Upper lobe of right lung (tissue), 1 donor: ENCODE data around the gene CX3CL1. TPM values are rescaled to one million over a fixed set of nuclear protein-coding genes. Genes with fewer than 3 reads are reported as not detected.

Experiments
- ATAC-seq: fragments of 200-7000 bp; cut with Tn5 transposase; one replicate; pipeline ENCODE4 v1.9.1; 2020; ENCODE audit warnings: mild to moderate bottlenecking, moderate library complexity
- DNase-seq: peaks from one replicate; pipeline ENCODE4 v3.0.0-alpha.2; 2020
- H3K27ac ChIP-seq: fragments of 200-600 bp; one replicate; pipeline ENCODE4 v1.8.0; 2022
- H3K27me3 ChIP-seq: fragments of 200-600 bp; one replicate; pipeline ENCODE4 v1.8.0; 2022; ENCODE audit warnings: mild to moderate bottlenecking
- H3K36me3 ChIP-seq: fragments of 200-600 bp; one replicate; pipeline ENCODE4 v1.8.0; 2022
- H3K4me1 ChIP-seq: fragments of 200-600 bp; one replicate; pipeline ENCODE4 v1.8.0; 2022
- H3K4me3 ChIP-seq: fragments of 200-600 bp; one replicate; pipeline ENCODE4 v1.8.0; 2022; ENCODE audit warnings: mild to moderate bottlenecking
- H3K9me3 ChIP-seq: fragments of 200-600 bp; one replicate; pipeline ENCODE4 v1.8.0; 2022
- intact Hi-C: fragments of 100-400 bp; cut with DNase I; formaldehyde crosslinking; loops from one replicate; pipeline ENCODE4 v1.11.0; 2022
- total RNA-seq: library from RNA; stranded (reverse); fragmentation: NEBNext Ultra II Directional; extraction: Animal tissue kit (Norgen Biotek cat#: 25700); gene quantifications from one replicate; pipeline ENCODE4 v1.2.1, GENCODE V29; 2021
- TF ChIP-seq, protein P1 (sequence below): fragments of 200-600 bp; IDR thresholded peaks from one replicate; pipeline ENCODE4 v1.8.0; 2022; ENCODE audit warnings: antibody characterized with exemption
- donor health status: DM: no; HTN: yes; CAD: no; lungs with severe emphysema.

CX3CL1 gene
- total RNA-seq, 1 donor from 2014 or later = 47.5 TPM

DNA sequence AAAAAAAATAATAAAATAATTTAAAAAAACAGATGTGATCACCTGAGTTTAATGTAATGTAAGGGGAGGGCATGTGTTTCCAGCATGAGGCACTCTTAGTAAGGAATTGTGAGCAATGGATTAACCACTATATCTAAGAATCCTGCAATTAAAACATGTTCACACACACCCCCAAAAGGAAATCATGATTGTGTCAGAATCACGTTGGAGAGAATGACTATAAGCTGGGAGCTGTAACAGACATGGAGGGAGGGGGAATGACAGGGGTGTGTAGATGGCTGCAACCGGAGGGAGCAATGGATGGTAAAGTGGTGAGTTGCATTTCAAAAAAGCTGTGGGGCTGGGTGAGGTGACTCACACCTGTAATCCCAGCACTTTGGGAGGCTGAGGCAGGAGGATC, 27.3 kb upstream of the CX3CL1 start:
- no peak overlapping the region for H3K4me3 ChIP-seq
- H3K4me1 ChIP-seq = peaks cover 19% of the 10 kb centered on the region
- H3K36me3 ChIP-seq = no peaks in the 10 kb centered on the region
- H3K9me3 ChIP-seq = no peaks in the 10 kb centered on the region
- no peak for ATAC-seq
- H3K27me3 ChIP-seq = no peaks in the 10 kb centered on the region
- intact Hi-C loops = no loop called here
- TF ChIP-seq, protein P1, sequence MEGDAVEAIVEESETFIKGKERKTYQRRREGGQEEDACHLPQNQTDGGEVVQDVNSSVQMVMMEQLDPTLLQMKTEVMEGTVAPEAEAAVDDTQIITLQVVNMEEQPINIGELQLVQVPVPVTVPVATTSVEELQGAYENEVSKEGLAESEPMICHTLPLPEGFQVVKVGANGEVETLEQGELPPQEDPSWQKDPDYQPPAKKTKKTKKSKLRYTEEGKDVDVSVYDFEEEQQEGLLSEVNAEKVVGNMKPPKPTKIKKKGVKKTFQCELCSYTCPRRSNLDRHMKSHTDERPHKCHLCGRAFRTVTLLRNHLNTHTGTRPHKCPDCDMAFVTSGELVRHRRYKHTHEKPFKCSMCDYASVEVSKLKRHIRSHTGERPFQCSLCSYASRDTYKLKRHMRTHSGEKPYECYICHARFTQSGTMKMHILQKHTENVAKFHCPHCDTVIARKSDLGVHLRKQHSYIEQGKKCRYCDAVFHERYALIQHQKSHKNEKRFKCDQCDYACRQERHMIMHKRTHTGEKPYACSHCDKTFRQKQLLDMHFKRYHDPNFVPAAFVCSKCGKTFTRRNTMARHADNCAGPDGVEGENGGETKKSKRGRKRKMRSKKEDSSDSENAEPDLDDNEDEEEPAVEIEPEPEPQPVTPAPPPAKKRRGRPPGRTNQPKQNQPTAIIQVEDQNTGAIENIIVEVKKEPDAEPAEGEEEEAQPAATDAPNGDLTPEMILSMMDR = no peak
- no peak overlapping the region for H3K27ac ChIP-seq
- DNase-seq = no peak

DNA sequence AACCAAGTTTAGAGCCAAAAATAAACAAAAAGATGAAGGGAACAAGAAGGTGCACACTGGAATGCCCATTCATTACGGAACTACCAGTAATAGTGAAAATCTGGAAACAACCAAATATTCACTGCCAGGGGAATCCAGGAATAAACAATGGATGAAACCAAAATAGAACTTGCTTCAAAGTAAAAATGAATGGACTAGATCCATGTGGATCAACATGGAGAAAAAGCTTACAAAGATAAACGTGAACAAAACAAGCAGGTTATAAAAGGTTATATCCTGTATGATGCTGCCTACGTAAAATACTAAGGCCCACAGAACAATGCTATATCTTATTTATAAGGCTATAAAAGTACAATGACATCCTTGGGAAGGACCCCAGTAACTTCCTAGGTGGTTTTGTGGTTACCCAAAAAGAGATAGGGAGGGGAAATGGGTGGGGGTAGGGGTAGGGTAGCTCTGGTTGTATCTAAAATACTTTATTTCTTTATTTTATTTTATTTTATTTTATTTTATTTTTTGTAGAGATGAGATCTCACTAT, 26.6 kb upstream of the CX3CL1 start:
- no peak for DNase-seq
- no peaks in the 10 kb centered on the region for H3K9me3 ChIP-seq
- intact Hi-C loops = no loop called here
- H3K27ac ChIP-seq = no peak overlapping the region
- TF ChIP-seq, protein P1 = no peak
- H3K27me3 ChIP-seq = no peaks in the 10 kb centered on the region
- peaks cover 14% of the 10 kb centered on the region for H3K4me1 ChIP-seq
- no peak overlapping the region for H3K4me3 ChIP-seq
- ATAC-seq = no peak
- no peaks in the 10 kb centered on the region for H3K36me3 ChIP-seq

DNA sequence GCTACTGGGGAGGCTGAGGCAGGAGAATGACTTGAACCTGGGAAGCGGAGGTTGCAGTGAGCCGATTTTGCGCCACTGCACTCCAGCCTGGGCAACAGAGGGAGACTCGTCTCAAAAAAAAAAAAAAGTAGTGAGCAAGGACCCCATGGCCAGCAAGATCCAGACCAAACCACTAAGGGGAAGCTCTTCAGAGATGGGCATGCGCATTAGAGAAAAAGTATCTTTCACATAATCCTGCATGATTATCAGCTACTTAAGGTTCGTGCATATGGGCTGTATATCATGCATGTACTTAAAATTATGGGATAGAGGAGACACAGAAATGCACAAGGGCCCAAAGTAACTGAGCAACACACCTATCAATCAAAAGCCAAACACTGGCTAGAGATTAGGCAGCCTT, 24.4 kb upstream of the CX3CL1 start:
- TF ChIP-seq, protein P1 = no peak
- H3K27ac ChIP-seq = no peak overlapping the region
- H3K27me3 ChIP-seq = no peaks in the 10 kb centered on the region
- ATAC-seq (no peak), DNase-seq (no peak)
- H3K4me3 ChIP-seq = no peak overlapping the region
- intact Hi-C loops = no loop called here
- H3K9me3 ChIP-seq = no peaks in the 10 kb centered on the region
- no peaks in the 10 kb centered on the region for H3K36me3 ChIP-seq
- H3K4me1 ChIP-seq = no peaks in the 10 kb centered on the region

GRCh38 chr16:57348327-57348726, 24.0 kb upstream of the CX3CL1 start:
- H3K9me3 ChIP-seq = no peaks in the 10 kb centered on the region
- no peaks in the 10 kb centered on the region for H3K27me3 ChIP-seq
- TF ChIP-seq, protein P1 = no peak
- no peak overlapping the region for H3K27ac ChIP-seq
- no peak overlapping the region for H3K4me3 ChIP-seq
- ATAC-seq (peak; percentile 55), DNase-seq (no peak)
- no peaks in the 10 kb centered on the region for H3K36me3 ChIP-seq
- no peaks in the 10 kb centered on the region for H3K4me1 ChIP-seq
- intact Hi-C loops = no loop called here

GRCh38 chr16:57349212-57350031, 22.9 kb upstream of the CX3CL1 start:
- intact Hi-C loops = no loop called here
- Histone ChIP-seq H3K27me3 (no peaks in the 10 kb centered on the region), H3K9me3 (no peaks in the 10 kb centered on the region), H3K27ac (no peak overlapping the region), H3K36me3 (no peaks in the 10 kb centered on the region), H3K4me1 (no peaks in the 10 kb centered on the region), H3K4me3 (no peak overlapping the region)
- TF ChIP-seq, protein P1 = no peak
- no peak for DNase-seq
- peak; percentile 72 for ATAC-seq
